ENCODE data around the gene NT5C1B.

Gene NT5C1B

GRCh38 chr2:18560031-18560796 is 29.2 kb downstream of the NT5C1B start, which contains the start of gene RDH14:
RDH14 (minus strand) TSS chr2:18560653; CDS start chr2:18560572, 81 bp downstream.
- no peak for TF ChIP-seq Cebpa-rat (IDR thresholded peaks at IDR 0.05)
- H3K9ac ChIP-seq: peak within 1 kb of the TSS; percentile 89 to 96 (median 93)
- peaks cover 7 to 12% (median 9%) of the 10 kb centered on the region in 11 experiments; a peak in 18 of 22 replicates for H3K9me3 ChIP-seq (replicated peaks in 1 of 11)
- peaks cover 6 to 31% (median 22%) of the 10 kb centered on the region in 11 experiments for H3K36me3 ChIP-seq
- H3K27me3 ChIP-seq: no peaks in the 10 kb centered on the region
- H4K20me1 ChIP-seq: peaks cover 0 to 31% (median 0%) of the 10 kb centered on the region in 11 experiments; a peak in 8 of 22 replicates
- H3K4me2 ChIP-seq: peak within 1 kb of the TSS; percentile 76 to 94 (median 88)
- peak within 1 kb of the TSS; percentile 87 to 94 (median 92) for H3K27ac ChIP-seq
- peaks cover 12 to 19% (median 17%) of the 10 kb centered on the region in 10 experiments for H3K4me1 ChIP-seq
- peak within 1 kb of the TSS; percentile 74 to 99 (median 90) for H3K4me3 ChIP-seq

DNA sequence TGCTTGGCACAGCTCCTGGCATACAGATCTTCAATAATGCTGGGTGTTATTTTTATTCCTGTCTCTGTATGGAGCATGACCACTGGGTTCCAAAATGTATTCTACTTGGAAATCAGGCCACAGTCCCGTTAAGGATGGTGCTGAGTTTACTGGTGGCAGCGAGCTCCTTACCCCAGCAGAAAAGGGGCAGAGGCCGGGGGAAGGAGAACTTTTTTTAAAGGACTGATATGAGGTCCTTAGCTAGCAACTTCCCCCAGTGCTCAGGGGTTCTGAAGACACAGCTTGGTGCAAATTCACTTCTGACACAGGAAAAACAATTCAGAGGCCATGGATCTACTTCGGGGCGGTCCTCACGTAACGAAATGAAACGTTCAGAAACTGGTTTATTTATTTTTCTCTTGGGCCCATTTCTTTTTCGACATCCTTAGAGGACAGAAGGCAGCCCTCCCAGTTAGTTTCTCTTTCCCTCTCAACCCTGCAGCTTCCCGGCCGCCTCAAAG is 29.8 kb downstream of the NT5C1B start:
- peak overlapping the region; percentile 89 to 96 (median 93) for H3K9ac ChIP-seq
- H3K4me2 ChIP-seq: peak overlapping the region; percentile 76 to 94 (median 88)
- H4K20me1 ChIP-seq: peaks cover 0 to 31% (median 0%) of the 10 kb centered on the region in 11 experiments; a peak in 8 of 22 replicates
- no peaks in the 10 kb centered on the region for H3K27me3 ChIP-seq
- H3K27ac ChIP-seq: peak overlapping the region; percentile 87 to 94 (median 92)
- peaks cover 11 to 38% (median 28%) of the 10 kb centered on the region in 11 experiments for H3K36me3 ChIP-seq
- H3K9me3 ChIP-seq (replicated peaks in 1 of 11): peaks cover 7 to 12% (median 9%) of the 10 kb centered on the region in 11 experiments; a peak in 18 of 22 replicates
- peaks cover 12 to 19% (median 17%) of the 10 kb centered on the region in 10 experiments for H3K4me1 ChIP-seq
- peak overlapping the region; percentile 74 to 99 (median 90) for H3K4me3 ChIP-seq
- no peak for TF ChIP-seq Cebpa-rat (IDR thresholded peaks at IDR 0.05)

- no peak for TF ChIP-seq Cebpa-rat (IDR thresholded peaks at IDR 0.05)
- Histone ChIP-seq H3K9ac (peak overlapping the region in 3 of 11 experiments; percentile 92 to 93 (median 93); a peak in 2 of 22 replicates), H3K27ac (no peak overlapping the region)
Observed at GRCh38 chr2:18558458-18558857, 30.9 kb downstream of the NT5C1B start.

GRCh38 chr2:18557121-18557520 is 32.2 kb downstream of the NT5C1B start:
- Histone ChIP-seq H3K4me3 (no peak overlapping the region), H3K4me2 (no peak overlapping the region), H3K27ac (no peak overlapping the region), H3K9ac (no peak overlapping the region), H4K20me1 (peaks cover 0 to 31% (median 0%) of the 10 kb centered on the region in 11 experiments; a peak in 8 of 22 replicates), H3K9me3 (replicated peaks in 1 of 11) (no peaks in the 10 kb centered on the region), H3K36me3 (peaks cover 17 to 61% (median 39%) of the 10 kb centered on the region in 11 experiments), H3K4me1 (peaks cover 12 to 23% (median 18%) of the 10 kb centered on the region in 10 experiments), H3K27me3 (no peaks in the 10 kb centered on the region)
- no peak for TF ChIP-seq Cebpa-rat (IDR thresholded peaks at IDR 0.05)

More at GRCh38 chr2:18558458-18558857, 30.9 kb downstream of the NT5C1B start:
- Histone ChIP-seq H3K4me2 (peak overlapping the region; percentile 76 to 94 (median 88)), H3K36me3 (peaks cover 17 to 48% (median 39%) of the 10 kb centered on the region in 11 experiments), H3K4me3 (peak overlapping the region in 2 of 10 experiments; percentile 90 to 99; a peak in 2 of 20 replicates), H3K9me3 (replicated peaks in 1 of 11) (peaks cover 0 to 2% (median under 1%) of the 10 kb centered on the region in 11 experiments; a peak in 10 of 22 replicates), H3K27me3 (no peaks in the 10 kb centered on the region), H4K20me1 (peaks cover 0 to 31% (median 0%) of the 10 kb centered on the region in 11 experiments; a peak in 8 of 22 replicates), H3K4me1 (peaks cover 12 to 19% (median 17%) of the 10 kb centered on the region in 10 experiments)

GRCh38 chr2:18552351-18553077 is 36.9 kb downstream of the NT5C1B start:
- Histone ChIP-seq H3K4me3 (no peak overlapping the region), H3K9me3 (replicated peaks in 1 of 11) (no peaks in the 10 kb centered on the region), H3K4me1 (peaks cover 0 to 13% (median 4%) of the 10 kb centered on the region in 10 experiments; a peak in 8 of 20 replicates), H3K4me2 (no peak overlapping the region), H4K20me1 (peaks cover 0 to 15% (median 0%) of the 10 kb centered on the region in 11 experiments; a peak in 4 of 22 replicates), H3K36me3 (peaks cover 17 to 73% (median 44%) of the 10 kb centered on the region in 11 experiments), H3K9ac (no peak overlapping the region), H3K27ac (no peak overlapping the region), H3K27me3 (no peaks in the 10 kb centered on the region)
- no peak for TF ChIP-seq Cebpa-rat (IDR thresholded peaks at IDR 0.05)

DNA sequence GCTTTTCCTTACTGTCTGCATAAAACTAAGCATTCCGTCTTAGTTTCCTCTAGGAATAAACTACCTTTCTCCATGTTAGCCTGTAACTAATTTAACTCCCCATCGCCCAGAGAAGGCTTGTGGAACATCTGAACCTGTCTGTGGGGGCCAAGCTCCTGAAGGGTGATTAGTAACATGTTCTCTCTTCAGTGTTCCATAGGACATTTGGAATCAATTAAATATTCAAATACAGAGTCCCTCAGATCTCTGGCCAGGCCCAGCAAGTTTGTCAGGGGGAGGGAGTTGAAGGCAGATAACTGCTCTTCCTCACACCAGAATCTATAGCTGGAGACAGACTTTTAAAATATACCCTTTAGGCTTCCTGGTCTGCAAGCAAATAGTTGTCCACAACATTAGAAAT is 37.7 kb downstream of the NT5C1B start:
- no peak for TF ChIP-seq Cebpa-rat (IDR thresholded peaks at IDR 0.05)
- H3K36me3 ChIP-seq: peaks cover 17 to 65% (median 41%) of the 10 kb centered on the region in 11 experiments
- H3K4me1 ChIP-seq: peaks cover 0 to 17% (median 6%) of the 10 kb centered on the region in 10 experiments; a peak in 14 of 20 replicates
- no peak overlapping the region for H3K27ac ChIP-seq
- H3K9me3 ChIP-seq (replicated peaks in 1 of 11): no peaks in the 10 kb centered on the region
- H3K9ac ChIP-seq: no peak overlapping the region
- H3K4me3 ChIP-seq: no peak overlapping the region
- H3K27me3 ChIP-seq: no peaks in the 10 kb centered on the region
- peaks cover 0 to 8% (median 0%) of the 10 kb centered on the region in 11 experiments; a peak in 3 of 22 replicates for H4K20me1 ChIP-seq
- H3K4me2 ChIP-seq: no peak overlapping the region

DNA sequence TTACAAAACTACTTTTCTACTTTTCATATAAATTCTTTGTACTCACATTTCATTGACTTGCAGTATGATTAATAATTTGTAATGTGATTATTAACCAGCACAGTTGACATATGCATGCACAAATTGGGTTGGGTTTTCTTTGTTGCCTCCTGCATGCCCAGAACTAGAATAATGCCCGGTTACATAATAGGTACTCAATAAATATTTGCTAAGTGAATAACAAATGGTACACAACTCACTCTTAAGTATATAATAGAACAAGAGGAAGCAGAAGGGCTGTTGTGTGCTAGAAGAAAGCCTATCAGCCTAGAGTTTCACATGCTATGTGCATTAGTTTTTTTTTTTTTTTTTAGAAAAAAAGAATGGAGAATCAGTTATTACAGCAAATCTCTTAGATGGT is 38.2 kb downstream of the NT5C1B start:
- H3K27ac ChIP-seq: no peak overlapping the region
- no peaks in the 10 kb centered on the region for H3K9me3 ChIP-seq (replicated peaks in 1 of 11)
- peaks cover 0 to 21% (median 11%) of the 10 kb centered on the region in 10 experiments; a peak in 14 of 20 replicates for H3K4me1 ChIP-seq
- no peak overlapping the region for H3K4me2 ChIP-seq
- peaks cover 0 to 4% (median 0%) of the 10 kb centered on the region in 11 experiments; a peak in 2 of 22 replicates for H4K20me1 ChIP-seq
- peaks cover 17 to 60% (median 36%) of the 10 kb centered on the region in 11 experiments for H3K36me3 ChIP-seq
- H3K9ac ChIP-seq: no peak overlapping the region
- H3K4me3 ChIP-seq: no peak overlapping the region
- no peaks in the 10 kb centered on the region for H3K27me3 ChIP-seq
- TF ChIP-seq Cebpa-rat (IDR thresholded peaks at IDR 0.05): no peak

- Histone ChIP-seq H3K36me3 (peaks cover 12 to 53% (median 31%) of the 10 kb centered on the region in 11 experiments), H3K27ac (no peak overlapping the region), H3K9me3 (replicated peaks in 1 of 11) (no peaks in the 10 kb centered on the region), H3K4me2 (no peak overlapping the region), H3K4me1 (peaks cover 0 to 24% (median 13%) of the 10 kb centered on the region in 10 experiments; a peak in 14 of 20 replicates), H3K27me3 (no peaks in the 10 kb centered on the region), H4K20me1 (peaks cover 0 to 3% (median 0%) of the 10 kb centered on the region in 11 experiments; a peak in 1 of 22 replicates), H3K4me3 (no peak overlapping the region), H3K9ac (no peak overlapping the region)
- TF ChIP-seq Cebpa-rat (IDR thresholded peaks at IDR 0.05): no peak
Observed at GRCh38 chr2:18550433-18550832, 38.9 kb downstream of the NT5C1B start.

Measured in BLaER1 treated with 17β-estradiol and CSF1 and Interleukin-3, amounts not matched to agents 10 nM and 100 nM (cell line).